ENCODE results near the gene ZDHHC6. TPM values are rescaled to one million over a fixed set of nuclear protein-coding genes. Genes with fewer than 3 reads are reported as not detected.
"Not testable (repeated sequence)": the region's sequence is repeated elsewhere in the genome, so short reads cannot be mapped to it uniquely, and the experiment has no call there.

The ZDHHC6 gene
- 31.2 TPM in 2 replicates for total RNA-seq (2014; rRNA removed; shearing (Covaris generic))
- polyA plus RNA-seq (2015; cell fraction: cytosol; rRNA removed): 24.8 and 32.2 TPM in 2 replicates
- polyA plus RNA-seq (2015; cell fraction: nucleus; rRNA removed): 171 and 212 TPM in 2 replicates

- in situ Hi-C loops (cut with HindIII; ENCODE audit: low pct_unique_long_range_greater_than_20kb, low sequenced_read_pairs): no loop called here
- DNase-seq (ENCODE audit: low read depth, low spot score): peak; percentile 75
Measured at GRCh38 chr10:112446855-112447619, at the start of gene ZDHHC6, which contains the start of gene VTI1A. Gene ZDHHC6 (minus strand): TSS chr10:112446914. CDS start chr10:112445436, 1,478 bp downstream. Gene VTI1A (plus strand): TSS chr10:112447215. CDS start chr10:112447374, 159 bp downstream.

GRCh38 chr10:112492736-112493135, 46.0 kb upstream of the ZDHHC6 start:
- in situ Hi-C loops (cut with HindIII; ENCODE audit: low pct_unique_long_range_greater_than_20kb, low sequenced_read_pairs): no loop called here
- DNase-seq (ENCODE audit: low read depth, low spot score): no peak

- in situ Hi-C loops (cut with HindIII; ENCODE audit: low pct_unique_long_range_greater_than_20kb, low sequenced_read_pairs): no loop called here
- DNase-seq (ENCODE audit: low read depth, low spot score): no peak
Measured at GRCh38 chr10:112491144-112491543, 44.4 kb upstream of the ZDHHC6 start.

GRCh38 chr10:112490545-112490944, 43.8 kb upstream of the ZDHHC6 start:
- no peak for DNase-seq (ENCODE audit: low read depth, low spot score)
- in situ Hi-C loops (cut with HindIII; ENCODE audit: low pct_unique_long_range_greater_than_20kb, low sequenced_read_pairs): no loop called here

- in situ Hi-C loops (cut with HindIII; ENCODE audit: low pct_unique_long_range_greater_than_20kb, low sequenced_read_pairs): no loop called here
- no peak for DNase-seq (ENCODE audit: low read depth, low spot score)
Measured at GRCh38 chr10:112487964-112488363, 41.2 kb upstream of the ZDHHC6 start.

- in situ Hi-C loops (cut with HindIII; ENCODE audit: low pct_unique_long_range_greater_than_20kb, low sequenced_read_pairs): no loop called here
- no peak for DNase-seq (ENCODE audit: low read depth, low spot score)
Measured at GRCh38 chr10:112484399-112484798, 37.7 kb upstream of the ZDHHC6 start.

GRCh38 chr10:112481602-112482001, 34.9 kb upstream of the ZDHHC6 start:
- DNase-seq (ENCODE audit: low read depth, low spot score): no peak
- in situ Hi-C loops (cut with HindIII; ENCODE audit: low pct_unique_long_range_greater_than_20kb, low sequenced_read_pairs): no loop called here

- in situ Hi-C loops (cut with HindIII; ENCODE audit: low pct_unique_long_range_greater_than_20kb, low sequenced_read_pairs): no loop called here
- peak; percentile 46 for DNase-seq (ENCODE audit: low read depth, low spot score)
Measured at GRCh38 chr10:112475575-112476218, 29.0 kb upstream of the ZDHHC6 start.

- peak; percentile 69 for DNase-seq (ENCODE audit: low read depth, low spot score)
Measured at GRCh38 chr10:112471878-112472487, 25.3 kb upstream of the ZDHHC6 start.

GRCh38 chr10:112467541-112468075, 20.9 kb upstream of the ZDHHC6 start:
- in situ Hi-C loops (cut with HindIII; ENCODE audit: low pct_unique_long_range_greater_than_20kb, low sequenced_read_pairs): no loop called here
- DNase-seq (ENCODE audit: low read depth, low spot score): no peak

More at GRCh38 chr10:112471878-112472487, 25.3 kb upstream of the ZDHHC6 start:
- in situ Hi-C loops (cut with HindIII; ENCODE audit: low pct_unique_long_range_greater_than_20kb, low sequenced_read_pairs): no loop called here

- in situ Hi-C loops (cut with HindIII; ENCODE audit: low pct_unique_long_range_greater_than_20kb, low sequenced_read_pairs): no loop called here
Measured at GRCh38 chr10:112466802-112467201, 20.1 kb upstream of the ZDHHC6 start.

GRCh38 chr10:112465299-112465883, 18.7 kb upstream of the ZDHHC6 start:
- no peak for DNase-seq (ENCODE audit: low read depth, low spot score)
- in situ Hi-C loops (cut with HindIII; ENCODE audit: low pct_unique_long_range_greater_than_20kb, low sequenced_read_pairs): no loop called here

More at GRCh38 chr10:112466802-112467201, 20.1 kb upstream of the ZDHHC6 start:
- DNase-seq (ENCODE audit: low read depth, low spot score): no peak

GRCh38 chr10:112464074-112464473, 17.4 kb upstream of the ZDHHC6 start:
- DNase-seq (ENCODE audit: low read depth, low spot score); in situ Hi-C loops (cut with HindIII; ENCODE audit: low pct_unique_long_range_greater_than_20kb, low sequenced_read_pairs): not testable (repeated sequence)

- in situ Hi-C loops (cut with HindIII; ENCODE audit: low pct_unique_long_range_greater_than_20kb, low sequenced_read_pairs): no loop called here
- peak; percentile 41 for DNase-seq (ENCODE audit: low read depth, low spot score)
Measured at GRCh38 chr10:112461029-112461887, 14.5 kb upstream of the ZDHHC6 start.

- in situ Hi-C loops (cut with HindIII; ENCODE audit: low pct_unique_long_range_greater_than_20kb, low sequenced_read_pairs): no loop called here
Measured at GRCh38 chr10:112460366-112460765, 13.7 kb upstream of the ZDHHC6 start.

GRCh38 chr10:112456533-112456932, 9.8 kb upstream of the ZDHHC6 start:
- in situ Hi-C loops (cut with HindIII; ENCODE audit: low pct_unique_long_range_greater_than_20kb, low sequenced_read_pairs): no loop called here
- no peak for DNase-seq (ENCODE audit: low read depth, low spot score)

More at GRCh38 chr10:112460366-112460765, 13.7 kb upstream of the ZDHHC6 start:
- no peak for DNase-seq (ENCODE audit: low read depth, low spot score)

Data from SK-MEL-5 (cell line).